NCI-H1092 (cell line): ENCODE measurements around the gene ERFL.

Experiments used
- DNase-seq: peaks from one replicate; lab custom pipeline; 2025; lab: John Stamatoyannopoulos, UW

Gene ERFL

GRCh38 chr19:41859618-41860418 is 68.4 kb downstream of the ERFL start, which contains the start of gene RPS19:
TSS of gene RPS19 (plus strand) at chr19:41860255. CDS start at chr19:41860775, 520 bp downstream.
- peak; percentile 96 for DNase-seq

- DNase-seq = no peak
Observed at GRCh38 chr19:41859213-41859617, 69.0 kb downstream of the ERFL start.
